PC-9 (cell line): ENCODE data around the gene SSMEM1. TPM values are rescaled to one million over a fixed set of nuclear protein-coding genes. Genes with fewer than 3 reads are reported as not detected.

Experiments
- BruUV-seq: library from RNA; stranded (reverse); fragments of 400-500 nt; replicated peaks from 2 replicates; lab custom pipeline; 2021; lab: Mats Ljungman, UMichigan
- CTCF ChIA-PET: fragments of 300-600 bp; sonication (Branson Sonifier 250); formaldehyde crosslinking; loops from one replicate; lab custom pipeline; 2022; ENCODE audit warnings: antibody characterized with exemption; lab: Charles Lee
- POLR2A ChIA-PET: fragments of 300-600 bp; sonication (Branson Sonifier 250); formaldehyde crosslinking; loops from one replicate; lab custom pipeline; 2022; ENCODE audit warnings: antibody characterized with exemption; ENCODE audit not compliant: unreplicated experiment; lab: Charles Lee
- DNase-seq, 2 experiments: peaks; one replicate each; pipeline versions ENCODE4 v3.0.0 to v3.0.0-alpha.2; 2015 to 2022; ENCODE audit warnings: mixed read lengths in 1 of 2
- H2AFZ ChIP-seq: fragments of 200-600 bp; sonication (generic); 2 replicates; pipeline ENCODE4 v1.8.1; 2017; ENCODE audit warnings: antibody characterized with exemption
- H3F3A ChIP-seq: fragments of 200-600 bp; sonication (generic); 2 replicates; pipeline ENCODE4 v1.8.1; 2017; ENCODE audit warnings: antibody characterized with exemption, mild to moderate bottlenecking, low read depth; ENCODE audit not compliant: insufficient read depth
- H3K27ac ChIP-seq: fragments of 200-600 bp; sonication (generic); 2 replicates; pipeline ENCODE4 v1.6.1; 2016; ENCODE audit warnings: mixed run types
- H3K27me3 ChIP-seq: fragments of 200-600 bp; sonication (generic); 2 replicates; pipeline ENCODE4 v1.6.1; 2016; ENCODE audit warnings: low read depth, mixed run types; ENCODE audit not compliant: insufficient read depth
- H3K36me3 ChIP-seq: fragments of 200-600 bp; sonication (generic); 2 replicates; pipeline ENCODE4 v1.6.1; 2016; ENCODE audit warnings: low read depth, mixed run types
- H3K4me1 ChIP-seq: fragments of 200-600 bp; sonication (generic); replicated peaks from 2 replicates; pipeline ENCODE4 v1.6.1; 2016; ENCODE audit warnings: mixed run types; ENCODE audit not compliant: insufficient read depth
- H3K4me2 ChIP-seq: fragments of 200-600 bp; sonication (generic); 2 replicates; pipeline ENCODE4 v1.6.1; 2017; ENCODE audit warnings: mixed run types
- H3K4me3 ChIP-seq: fragments of 200-600 bp; sonication (generic); 2 replicates; pipeline ENCODE4 v1.6.1; 2016; ENCODE audit warnings: mixed run types
- H3K79me2 ChIP-seq: fragments of 200-600 bp; sonication (generic); 2 replicates; pipeline ENCODE4 v1.6.1; 2017; ENCODE audit warnings: low read depth, mixed run types
- H3K9me2 ChIP-seq: fragments of 200-600 bp; sonication (generic); 2 replicates; pipeline ENCODE4 v1.8.1; 2017; ENCODE audit warnings: mild to moderate bottlenecking; ENCODE audit not compliant: insufficient read depth
- H3K9me3 ChIP-seq: fragments of 200-600 bp; sonication (generic); 2 replicates; pipeline ENCODE4 v1.8.1; 2016; ENCODE audit warnings: low read depth; ENCODE audit not compliant: insufficient read depth
- H4K20me1 ChIP-seq: fragments of 200-600 bp; sonication (generic); 2 replicates; pipeline ENCODE4 v1.8.1; 2017; ENCODE audit not compliant: insufficient read depth
- EZH2 ChIP-seq: fragments of 200-600 bp; sonication (generic); IDR thresholded peaks from 2 replicates; pipeline ENCODE4 v1.8.0; 2017; ENCODE audit warnings: antibody characterized with exemption, low read depth
- intact Hi-C: fragments of 100-400 bp; cut with micrococcal nuclease; formaldehyde crosslinking; loops from one replicate; pipeline ENCODE4 v1.10.0; 2022; ENCODE audit not compliant: unreplicated experiment
- total RNA-seq: library from RNA; stranded (reverse); gene quantifications from 2 replicates; pipeline ENCODE4 v1.2.3, GENCODE V29; 2021
- TF ChIP-seq, protein P1 (sequence below): fragments of 200-600 bp; sonication (generic); conservative IDR thresholded peaks from 2 replicates; pipeline ENCODE4 v1.6.1; 2017; ENCODE audit warnings: mixed run types, antibody characterized with exemption, mild to moderate bottlenecking, moderate library complexity

Gene SSMEM1
- total RNA-seq, 1 experiment from 2014 or later = not detected

DNA sequence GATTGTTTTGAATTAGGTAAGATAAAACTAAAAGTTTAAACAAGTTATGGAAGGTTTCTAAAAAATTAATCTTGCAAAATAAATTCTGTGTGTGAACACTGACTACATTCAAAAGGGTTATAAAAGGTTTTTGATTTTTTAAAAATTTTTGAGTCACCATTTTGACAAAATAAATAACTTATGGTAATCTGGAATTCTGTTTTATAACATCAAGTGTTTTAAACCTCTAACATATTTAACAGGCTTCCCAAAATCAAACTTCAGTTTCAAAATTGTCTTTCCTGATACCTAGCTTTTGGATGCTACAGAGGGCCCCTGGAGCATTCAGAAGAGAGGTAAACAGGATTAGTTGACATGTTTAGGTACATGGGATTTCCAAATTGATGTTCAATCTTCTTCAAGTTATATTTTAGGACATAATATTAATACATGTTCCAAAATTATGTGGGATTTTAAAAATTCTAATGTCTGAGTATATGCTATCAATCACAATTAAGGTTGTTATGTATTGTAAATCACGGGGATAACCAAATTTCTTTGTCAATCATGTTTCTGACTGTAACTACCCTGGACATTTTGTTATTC, 50.9 kb downstream of the SSMEM1 start:
- DNase-seq = no peak
- Histone ChIP-seq H2AFZ (no peak overlapping the region), H3K9me2 (no peaks in the 10 kb centered on the region), H4K20me1 (no peaks in the 10 kb centered on the region), H3K4me2 (no peak overlapping the region), H3K4me3 (no peak overlapping the region), H3K79me2 (no peaks in the 10 kb centered on the region), H3K27me3 (no peaks in the 10 kb centered on the region), H3K4me1 (no peaks in the 10 kb centered on the region), H3K27ac (no peak overlapping the region), H3K36me3 (no peaks in the 10 kb centered on the region; the same call in 1 of the 2 replicates), H3F3A (no peaks in the 10 kb centered on the region), H3K9me3 (peaks cover 14% of the 10 kb centered on the region)
- TF ChIP-seq, protein P1, sequence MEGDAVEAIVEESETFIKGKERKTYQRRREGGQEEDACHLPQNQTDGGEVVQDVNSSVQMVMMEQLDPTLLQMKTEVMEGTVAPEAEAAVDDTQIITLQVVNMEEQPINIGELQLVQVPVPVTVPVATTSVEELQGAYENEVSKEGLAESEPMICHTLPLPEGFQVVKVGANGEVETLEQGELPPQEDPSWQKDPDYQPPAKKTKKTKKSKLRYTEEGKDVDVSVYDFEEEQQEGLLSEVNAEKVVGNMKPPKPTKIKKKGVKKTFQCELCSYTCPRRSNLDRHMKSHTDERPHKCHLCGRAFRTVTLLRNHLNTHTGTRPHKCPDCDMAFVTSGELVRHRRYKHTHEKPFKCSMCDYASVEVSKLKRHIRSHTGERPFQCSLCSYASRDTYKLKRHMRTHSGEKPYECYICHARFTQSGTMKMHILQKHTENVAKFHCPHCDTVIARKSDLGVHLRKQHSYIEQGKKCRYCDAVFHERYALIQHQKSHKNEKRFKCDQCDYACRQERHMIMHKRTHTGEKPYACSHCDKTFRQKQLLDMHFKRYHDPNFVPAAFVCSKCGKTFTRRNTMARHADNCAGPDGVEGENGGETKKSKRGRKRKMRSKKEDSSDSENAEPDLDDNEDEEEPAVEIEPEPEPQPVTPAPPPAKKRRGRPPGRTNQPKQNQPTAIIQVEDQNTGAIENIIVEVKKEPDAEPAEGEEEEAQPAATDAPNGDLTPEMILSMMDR = no peak
- TF ChIP-seq EZH2 = no peak
- CTCF ChIA-PET = no interaction called here
- intact Hi-C loops = no loop called here
- no TSS peak for BruUV-seq
- POLR2A ChIA-PET = interaction anchor here (0.5 kb wide), 1 partner anchor 13 kb away, joined by 3 read pairs; no protein-coding TSS in a partner anchor

DNA sequence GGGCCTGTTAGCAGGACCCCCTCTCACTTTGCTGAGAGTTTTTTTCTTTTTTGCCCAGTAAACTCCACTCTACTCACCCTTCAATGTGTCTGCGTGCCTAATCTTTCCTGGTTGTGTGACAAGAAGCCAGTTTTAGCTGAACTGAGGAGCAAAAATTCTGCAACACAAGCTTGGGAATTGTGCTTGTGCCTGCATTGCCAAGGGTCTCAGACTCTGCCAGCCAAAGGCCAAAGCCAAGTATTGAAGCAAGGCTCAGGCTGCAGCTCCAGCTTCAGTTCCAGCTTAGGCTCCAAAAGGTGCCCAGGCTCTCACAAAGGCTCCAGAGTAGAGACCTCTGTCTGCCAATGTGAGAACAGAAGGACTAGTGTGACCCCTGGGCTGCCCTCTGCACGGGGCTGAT, 54.8 kb downstream of the SSMEM1 start:
- Histone ChIP-seq H3K36me3 (no peaks in the 10 kb centered on the region), H4K20me1 (no peaks in the 10 kb centered on the region), H3K4me1 (peaks cover 14% of the 10 kb centered on the region), H3K9me3 (peaks cover 9% of the 10 kb centered on the region), H3K4me2 (no peak overlapping the region), H3K79me2 (no peaks in the 10 kb centered on the region), H3F3A (no peaks in the 10 kb centered on the region), H3K4me3 (no peak overlapping the region), H3K9me2 (no peaks in the 10 kb centered on the region), H3K27me3 (no peaks in the 10 kb centered on the region), H2AFZ (no peak overlapping the region), H3K27ac (no peak overlapping the region)
- DNase-seq = no peak
- ChIA-PET POLR2A (no interaction called here), CTCF (no interaction called here)
- no TSS peak for BruUV-seq
- TF ChIP-seq, protein P1 = no peak
- TF ChIP-seq EZH2 = no peak
- intact Hi-C loops = no loop called here

DNA sequence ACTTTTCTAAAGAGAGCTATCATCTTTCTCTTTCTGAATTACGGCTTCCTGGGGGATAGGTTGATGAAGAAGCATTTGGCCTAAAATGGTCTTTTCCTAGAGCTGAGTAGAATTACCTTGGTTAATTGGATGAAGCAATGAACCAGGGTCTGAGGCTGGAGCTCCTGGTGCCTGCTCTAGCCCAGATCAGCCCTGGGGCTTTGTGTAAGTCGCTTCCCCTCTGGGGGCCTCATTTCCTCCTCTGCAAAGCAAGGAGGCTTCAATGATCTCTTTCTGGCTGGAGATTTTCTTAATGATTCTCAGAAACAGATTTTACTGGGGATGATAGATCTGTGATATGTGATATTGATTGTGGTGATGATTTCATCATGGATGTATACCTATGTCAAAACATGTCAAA, 55.5 kb downstream of the SSMEM1 start:
- Histone ChIP-seq H3K27me3 (no peaks in the 10 kb centered on the region), H3F3A (no peaks in the 10 kb centered on the region), H3K4me1 (peaks cover 14% of the 10 kb centered on the region), H4K20me1 (no peaks in the 10 kb centered on the region), H3K27ac (no peak overlapping the region), H2AFZ (no peak overlapping the region), H3K4me3 (no peak overlapping the region), H3K4me2 (no peak overlapping the region), H3K79me2 (no peaks in the 10 kb centered on the region), H3K9me2 (no peaks in the 10 kb centered on the region), H3K9me3 (peaks cover 9% of the 10 kb centered on the region; the same call in 1 of the 2 replicates), H3K36me3 (no peaks in the 10 kb centered on the region)
- POLR2A ChIA-PET = no interaction called here
- DNase-seq = no peak
- intact Hi-C loops = no loop called here
- TF ChIP-seq, protein P1 = no peak
- no peak for TF ChIP-seq EZH2
- CTCF ChIA-PET = no interaction called here
- BruUV-seq = no TSS peak

Other genes with a start within 250 kb of the SSMEM1 start
- gene ZC3HC1, start 156.5 kb upstream of the SSMEM1 start, total RNA-seq = 21.6 and 25.7 TPM in 2 replicates
- 46.4 and 47.0 TPM in 2 replicates for gene KLHDC10, start 137.3 kb upstream of the SSMEM1 start, total RNA-seq
- 20.0 and 30.8 TPM in 2 replicates for gene TMEM209, start 2.5 kb upstream of the SSMEM1 start, total RNA-seq
- not detected in 2 replicates for gene CPA2, start 59.0 kb downstream of the SSMEM1 start, total RNA-seq
- gene CPA4, start 85.3 kb downstream of the SSMEM1 start, total RNA-seq = 4.2 and 9.8 TPM in 2 replicates
- not detected in 2 replicates for gene CPA5, start 137.0 kb downstream of the SSMEM1 start, total RNA-seq
- gene CPA1, start 172.6 kb downstream of the SSMEM1 start, total RNA-seq = not detected in 2 replicates
- gene CEP41, start 233.2 kb downstream of the SSMEM1 start, total RNA-seq = 16.3 and 18.0 TPM in 2 replicates